22Rv1 (cell line): Measurements from ENCODE around the gene NFYC.

Source experiments
- ZFX ChIP-seq: fragments of 450-650 bp; IDR thresholded peaks from 2 replicates; pipeline ENCODE4 v1.6.1; 2017; ENCODE audit warnings: antibody characterized with exemption, borderline replicate concordance
- TF ChIP-seq, protein P1 (sequence below): fragments of 450-650 bp; IDR thresholded peaks from 2 replicates; pipeline ENCODE4 v1.5.1; 2017; ENCODE audit warnings: mild to moderate bottlenecking

DNA sequence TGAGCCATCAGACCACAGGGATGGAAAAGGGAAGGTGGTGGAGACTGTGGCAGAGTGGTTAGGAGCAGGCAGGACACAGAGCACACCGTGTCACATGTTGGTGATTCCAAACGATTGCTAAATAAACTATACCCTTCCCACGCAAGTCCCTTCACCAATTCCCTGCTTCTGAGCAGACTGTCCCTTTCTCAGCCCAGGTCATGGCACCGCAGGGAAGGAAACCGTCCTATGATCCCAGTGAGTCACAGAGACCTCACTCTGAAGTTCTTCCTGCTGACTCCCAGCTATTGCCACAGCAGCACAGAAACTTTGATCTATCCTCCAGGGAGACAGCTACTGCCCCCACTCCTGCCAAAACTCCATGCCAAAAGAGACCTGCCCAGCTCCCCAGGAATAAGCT lies 45.2 kb upstream of the NFYC start:
- TF ChIP-seq, protein P1, sequence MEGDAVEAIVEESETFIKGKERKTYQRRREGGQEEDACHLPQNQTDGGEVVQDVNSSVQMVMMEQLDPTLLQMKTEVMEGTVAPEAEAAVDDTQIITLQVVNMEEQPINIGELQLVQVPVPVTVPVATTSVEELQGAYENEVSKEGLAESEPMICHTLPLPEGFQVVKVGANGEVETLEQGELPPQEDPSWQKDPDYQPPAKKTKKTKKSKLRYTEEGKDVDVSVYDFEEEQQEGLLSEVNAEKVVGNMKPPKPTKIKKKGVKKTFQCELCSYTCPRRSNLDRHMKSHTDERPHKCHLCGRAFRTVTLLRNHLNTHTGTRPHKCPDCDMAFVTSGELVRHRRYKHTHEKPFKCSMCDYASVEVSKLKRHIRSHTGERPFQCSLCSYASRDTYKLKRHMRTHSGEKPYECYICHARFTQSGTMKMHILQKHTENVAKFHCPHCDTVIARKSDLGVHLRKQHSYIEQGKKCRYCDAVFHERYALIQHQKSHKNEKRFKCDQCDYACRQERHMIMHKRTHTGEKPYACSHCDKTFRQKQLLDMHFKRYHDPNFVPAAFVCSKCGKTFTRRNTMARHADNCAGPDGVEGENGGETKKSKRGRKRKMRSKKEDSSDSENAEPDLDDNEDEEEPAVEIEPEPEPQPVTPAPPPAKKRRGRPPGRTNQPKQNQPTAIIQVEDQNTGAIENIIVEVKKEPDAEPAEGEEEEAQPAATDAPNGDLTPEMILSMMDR = no peak
- no peak for TF ChIP-seq ZFX
